Aorta (tissue), 5 donors: Measurements from ENCODE around the gene HSD3B1. TPM values are rescaled to one million over a fixed set of nuclear protein-coding genes. Genes with fewer than 3 reads are reported as not detected.
"Not testable (repeated sequence)": the region's sequence is repeated elsewhere in the genome, so short reads cannot be mapped to it uniquely, and the experiment has no call there.

ENCODE experiments used
- ATAC-seq: fragments of 200-7000 bp; cut with Tn5 transposase; one replicate; pipeline ENCODE4 v1.9.1; 2022; ENCODE audit warnings: moderate library complexity; ENCODE audit not compliant: low FRiP score
- DNase-seq, 2 donors: peaks; one replicate each; pipeline ENCODE4 v3.0.0-alpha.2; 2020
- H3K27ac ChIP-seq, 2 donors: one replicate each; pipeline ENCODE4 v1.5.1; 2013; ENCODE audit warnings: low read length in 2 of 2, mild to moderate bottlenecking in 2 of 2, moderate library complexity in 2 of 2, control low read depth in 1 of 2, inconsistent platforms in 1 of 2, low read depth in 1 of 2
- H3K27me3 ChIP-seq, 2 donors: one replicate each; pipeline ENCODE4 v1.6.1; 2013; ENCODE audit warnings: control low read depth in 1 of 2, low read length in 1 of 2, mild to moderate bottlenecking in 1 of 2, moderate library complexity in 1 of 2; ENCODE audit not compliant: insufficient read depth in 2 of 2, control insufficient read depth in 1 of 2
- H3K36me3 ChIP-seq, 2 donors: one replicate each; pipeline ENCODE4 v1.6.1; 2013; ENCODE audit warnings: control low read depth in 1 of 2, low read length in 1 of 2, mild to moderate bottlenecking in 1 of 2; ENCODE audit not compliant: insufficient read depth in 2 of 2, control insufficient read depth in 1 of 2
- H3K4me1 ChIP-seq, 2 donors: one replicate each; pipeline ENCODE4 v1.6.1; 2013; ENCODE audit warnings: low read length in 2 of 2, control low read depth in 1 of 2, mild to moderate bottlenecking in 1 of 2, moderate library complexity in 1 of 2; ENCODE audit not compliant: insufficient read depth in 2 of 2, control insufficient read depth in 1 of 2
- H3K4me3 ChIP-seq, 2 donors: one replicate each; pipeline ENCODE4 v1.5.1; 2013; ENCODE audit warnings: low read length in 2 of 2, control low read depth in 1 of 2, mild to moderate bottlenecking in 1 of 2
- H3K9me3 ChIP-seq: one replicate; pipeline ENCODE4 v1.6.1; 2013; ENCODE audit warnings: mild to moderate bottlenecking, low read length; ENCODE audit not compliant: control insufficient read depth
- WGBS, 2 donors: extraction: QIAGEN DNeasy Blood & Tissue Kit; methylation state at CpG; one replicate each; pipeline ENCODE4 v1.1.7; 2013; 5-methylcytosine and 5-hydroxymethylcytosine counted together
- intact Hi-C, 2 donors: fragments of 100-400 bp; cut with DNase I; formaldehyde crosslinking; loops; one replicate each; pipeline versions ENCODE4 v1.14.2 to v1.15.0; 2022
- polyA plus RNA-seq, 2 donors: library from polyadenylated mRNA; stranded (reverse); fragments of 200-250 nt; gene quantifications; one replicate each; pipeline ENCODE4 v1.2.3, GENCODE V29; 2013
- total RNA-seq, 2 donors: library from RNA; stranded (reverse); fragmentation: NEBNext Ultra II Directional; extraction: Animal tissue kit (Norgen Biotek cat#: 25700); gene quantifications; one replicate each; pipeline ENCODE4 v1.2.1, GENCODE V29; 2021
- donor health status: healthy with polysubstance abuse.
- donor health status: Bipolar disorder and iron deficiency.
- donor health status: DM: no; HTN: no; CAD: no.
- donor health status: DM: no; HTN: no; CAD: no.
- donor health status: DM: yes; HTN: yes; CAD: no.

HSD3B1 gene
- total and polyA plus RNA-seq, 4 donors = not detected

DNA sequence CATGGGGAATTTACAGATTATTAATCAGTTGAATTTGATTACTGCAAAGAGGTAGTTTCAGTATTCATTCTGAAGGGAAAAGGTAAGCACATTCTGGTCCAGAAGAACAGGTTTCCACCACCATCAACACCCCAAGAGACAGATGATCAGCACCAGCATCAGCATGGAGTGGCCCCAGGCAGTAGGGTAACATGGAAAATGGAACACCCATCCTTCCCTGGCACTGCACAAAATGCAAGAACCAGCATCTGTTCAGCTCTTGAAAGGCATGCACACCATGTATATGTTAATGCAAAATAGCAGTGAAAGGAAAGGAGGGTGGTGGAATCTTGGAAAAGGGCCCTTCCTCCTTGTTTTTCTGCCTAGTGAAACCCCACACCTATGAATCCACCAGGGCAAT is 9.2 kb downstream of the HSD3B1 start:
- Histone ChIP-seq H3K4me1 (no peaks in the 10 kb centered on the region), H3K9me3 (peaks cover 3% of the 10 kb centered on the region), H3K27me3 (no peaks in the 10 kb centered on the region), H3K27ac (no peak overlapping the region), H3K4me3 (no peak overlapping the region), H3K36me3 (no peaks in the 10 kb centered on the region)
- ATAC-seq = no peak
- intact Hi-C loops = no loop called here
- DNase-seq = no peak

- no peak overlapping the region for H3K4me3 ChIP-seq
- H3K27ac ChIP-seq = no peak overlapping the region
- H3K27me3 ChIP-seq = no peaks in the 10 kb centered on the region
- H3K4me1 ChIP-seq = no peaks in the 10 kb centered on the region
- DNase-seq = no peak
- peaks cover 3% of the 10 kb centered on the region for H3K9me3 ChIP-seq
- no peak for ATAC-seq
- intact Hi-C loops = no loop called here
- no peaks in the 10 kb centered on the region for H3K36me3 ChIP-seq
- whole genome bisulfite sequencing, 2 donors = 79 to 86% methylated on average over 5 of the region's 5 CpGs
These were observed 9.7 kb downstream of the HSD3B1 start for GRCh38 chr1:119516680-119517079.

DNA sequence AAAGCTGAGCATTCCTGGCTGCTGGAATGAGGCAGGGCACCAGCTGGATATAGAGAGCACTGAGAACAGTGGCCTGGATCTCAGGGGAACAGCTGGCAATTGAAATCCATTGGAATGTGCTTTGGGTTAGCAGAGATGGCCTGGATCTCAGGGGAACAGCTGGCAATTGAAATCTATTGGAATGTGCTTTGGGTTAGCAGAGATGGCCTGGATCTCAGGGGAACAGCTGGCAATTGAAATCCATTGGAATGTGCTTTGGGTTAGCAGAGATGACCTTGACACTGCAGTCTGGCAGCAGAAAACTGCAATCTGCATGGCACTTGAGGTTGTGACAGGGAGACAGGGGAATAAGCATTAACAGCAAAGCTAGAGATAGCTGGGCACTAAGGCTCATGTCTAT is 10.7 kb downstream of the HSD3B1 start:
- H3K9me3 ChIP-seq, H3K4me1 ChIP-seq, DNase-seq, ATAC-seq, H3K4me3 ChIP-seq, H3K27me3 ChIP-seq, H3K36me3 ChIP-seq, H3K27ac ChIP-seq, intact Hi-C loops: not testable (repeated sequence)

- ATAC-seq = no peak
- H3K27me3 ChIP-seq = no peaks in the 10 kb centered on the region
These were observed 24.8 kb downstream of the HSD3B1 start for GRCh38 chr1:119531606-119532323.

DNA sequence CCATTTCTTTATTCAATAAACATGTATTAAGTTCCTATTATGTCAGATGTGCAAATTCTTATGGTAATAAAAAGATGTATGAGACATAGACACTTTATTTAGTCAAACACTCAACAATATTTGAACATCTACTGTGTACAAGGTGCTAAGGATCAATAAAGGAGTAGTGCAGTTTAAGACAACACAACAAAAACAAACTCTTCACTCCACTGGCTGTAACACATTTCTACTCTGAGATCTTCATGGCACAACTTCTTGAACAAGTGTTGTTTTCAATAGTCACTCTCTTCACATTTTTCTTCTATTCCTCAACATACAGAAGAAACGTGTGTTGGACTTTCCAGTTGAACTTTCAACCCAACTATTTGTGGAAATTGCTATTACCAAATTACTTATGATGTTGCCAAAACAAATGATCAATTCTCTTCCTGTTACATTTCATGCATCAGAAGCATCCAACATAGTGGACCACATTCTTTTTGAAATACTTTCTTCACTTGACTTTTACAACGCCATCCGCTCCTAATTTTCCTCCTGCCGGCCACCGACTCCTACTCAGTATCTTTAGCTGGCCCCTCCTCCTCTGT is 25.4 kb downstream of the HSD3B1 start:
- no peaks in the 10 kb centered on the region for H3K27me3 ChIP-seq
- ATAC-seq (no peak), DNase-seq (no peak)
- no peaks in the 10 kb centered on the region for H3K4me1 ChIP-seq
- peaks cover 3% of the 10 kb centered on the region for H3K9me3 ChIP-seq
- H3K4me3 ChIP-seq = no peak overlapping the region
- H3K27ac ChIP-seq = no peak overlapping the region
- no peaks in the 10 kb centered on the region for H3K36me3 ChIP-seq
- WGBS, 2 donors = 82 to 87% methylated on average over 5 of the region's 5 CpGs
- intact Hi-C loops = no loop called here

More at GRCh38 chr1:119531606-119532323, 24.8 kb downstream of the HSD3B1 start:
- no peak for DNase-seq
- H3K9me3 ChIP-seq = peaks cover 3% of the 10 kb centered on the region
- intact Hi-C loops = no loop called here
- H3K4me3 ChIP-seq = no peak overlapping the region
- no peaks in the 10 kb centered on the region for H3K4me1 ChIP-seq
- H3K27ac ChIP-seq = no peak overlapping the region
- H3K36me3 ChIP-seq = no peaks in the 10 kb centered on the region
- WGBS, 2 donors = 77 to 85% methylated on average over 2 of the region's 2 CpGs

GRCh38 chr1:119535381-119535780 is 28.4 kb downstream of the HSD3B1 start:
- Histone ChIP-seq H3K36me3 (no peaks in the 10 kb centered on the region), H3K27me3 (no peaks in the 10 kb centered on the region), H3K4me1 (no peaks in the 10 kb centered on the region), H3K27ac (no peak overlapping the region), H3K4me3 (no peak overlapping the region), H3K9me3 (peaks cover 2% of the 10 kb centered on the region)
- intact Hi-C loops = no loop called here
- 60 to 71% methylated on average over 1 of the region's 1 CpG for WGBS, 2 donors
- DNase-seq (no peak), ATAC-seq (no peak)

- Histone ChIP-seq H3K27me3 (peaks cover 0 to 2% of the 10 kb centered on the region in 2 donors), H3K4me1 (no peaks in the 10 kb centered on the region), H3K36me3 (no peaks in the 10 kb centered on the region), H3K27ac (no peak overlapping the region), H3K4me3 (no peak overlapping the region), H3K9me3 (no peaks in the 10 kb centered on the region)
- 83 to 88% methylated on average over 3 of the region's 3 CpGs for WGBS, 2 donors
- DNase-seq (no peak), ATAC-seq (no peak)
- intact Hi-C loops = no loop called here
These were observed 31.0 kb downstream of the HSD3B1 start for GRCh38 chr1:119537966-119538365.

GRCh38 chr1:119539636-119540035 is 32.6 kb downstream of the HSD3B1 start:
- peaks cover 0 to 2% of the 10 kb centered on the region in 2 donors for H3K27me3 ChIP-seq
- no peaks in the 10 kb centered on the region for H3K36me3 ChIP-seq
- no peaks in the 10 kb centered on the region for H3K9me3 ChIP-seq
- ATAC-seq (no peak), DNase-seq (no peak)
- intact Hi-C loops = no loop called here
- H3K4me3 ChIP-seq = no peak overlapping the region
- H3K4me1 ChIP-seq = no peaks in the 10 kb centered on the region
- H3K27ac ChIP-seq = no peak overlapping the region

DNA sequence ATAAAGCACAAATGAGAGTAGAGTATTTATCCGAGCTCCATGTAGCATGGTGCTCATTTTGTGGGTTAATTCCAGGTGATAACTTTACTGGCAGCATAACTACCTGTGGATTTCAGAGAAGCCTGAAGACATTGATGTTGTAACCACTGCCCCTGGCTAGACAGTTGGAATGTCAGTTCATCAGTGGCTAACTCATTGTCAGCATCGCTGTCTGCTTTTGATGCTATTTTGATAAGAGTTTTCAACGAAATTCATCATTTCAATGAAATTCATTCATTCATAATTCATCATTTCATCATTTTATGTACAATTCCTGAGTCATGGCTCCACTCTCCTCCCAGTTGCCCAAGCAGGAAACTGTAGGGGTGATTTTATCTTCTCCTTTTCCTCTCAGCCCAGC is 34.4 kb downstream of the HSD3B1 start:
- Histone ChIP-seq H3K27ac (no peak overlapping the region), H3K27me3 (peaks cover 0 to 2% of the 10 kb centered on the region in 2 donors), H3K4me3 (no peak overlapping the region), H3K9me3 (no peaks in the 10 kb centered on the region), H3K4me1 (no peaks in the 10 kb centered on the region), H3K36me3 (no peaks in the 10 kb centered on the region)
- 86 to 92% methylated on average over 3 of the region's 3 CpGs for WGBS, 2 donors
- ATAC-seq = no peak
- intact Hi-C loops = no loop called here
- no peak for DNase-seq
